ENCODE results near the gene GCHFR. TPM values are rescaled to one million over a fixed set of nuclear protein-coding genes. Genes with fewer than 3 reads are reported as not detected.

The GCHFR gene
- total RNA-seq, 2 experiments from 2014 or later = 13.5 to 14.8 TPM

DNA sequence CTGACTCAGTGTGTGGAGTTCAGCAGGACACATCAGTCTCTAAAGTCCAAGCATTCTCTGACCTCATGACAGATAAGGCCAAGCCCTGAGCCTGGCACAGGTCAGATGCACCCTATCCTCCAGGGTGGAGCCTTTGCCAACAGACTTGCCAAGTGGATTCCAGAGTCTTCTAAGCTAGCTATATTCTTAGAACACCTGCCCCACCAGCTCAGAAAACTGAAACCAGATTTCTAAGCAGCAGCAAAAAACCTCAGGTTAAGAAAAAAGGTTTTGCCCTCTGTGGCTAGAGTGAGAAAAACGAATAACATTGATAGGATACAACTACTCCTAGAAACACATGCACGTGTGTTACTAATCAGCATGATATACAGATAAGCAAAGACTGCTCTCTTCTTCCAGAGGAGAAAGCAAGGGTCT, 20.4 kb upstream of the GCHFR start:
- Histone ChIP-seq H3K9me3 (ENCODE audit: control insufficient read depth in 1 of 2, insufficient read depth in 1 of 2, low read length in 2 of 2) (no peaks in the 10 kb centered on the region), H3K4me3 (ENCODE audit: low read length) (no peak overlapping the region), H3K4me1 (ENCODE audit: insufficient read depth, low read length) (peaks cover 22% of the 10 kb centered on the region), H3K36me3 (ENCODE audit: insufficient read depth, low read length) (peaks cover 62% of the 10 kb centered on the region), H3K27ac (ENCODE audit: low read depth in 1 of 2, low read length in 2 of 2) (peak overlapping the region; percentile 52 to 81), H3K27me3 (ENCODE audit: control insufficient read depth in 1 of 2, insufficient read depth in 2 of 2, low read length in 2 of 2) (no peaks in the 10 kb centered on the region)
- ChIA-PET POLR2A (interaction anchor here (1.6 to 2.1 kb wide), 2 partner anchors 20 to 49 kb away, joined by 7 to 10 read pairs; partner anchors contain the start of genes GCHFR and RAD51), CTCF (interaction anchor here (0.7 to 2.1 kb wide), 7 partner anchors 11 to 151 kb away, joined by 3 to 8 read pairs (median 3); partner anchors contain the start of genes GCHFR, RAD51, RMDN3 and VPS18)
- peaks cover 10% of the 10 kb centered on the region for H3K4me1 Mint-ChIP-seq (ENCODE audit: low read depth)
- intact Hi-C loops (cut with DNase I, micrococcal nuclease) = no loop called here
- H3K27ac Mint-ChIP-seq = peak overlapping the region; percentile 96
- H3K36me3 Mint-ChIP-seq (ENCODE audit: low read depth) = peaks cover 82% of the 10 kb centered on the region
- no peak for ATAC-seq (ENCODE audit: poor library complexity)
- no peaks in the 10 kb centered on the region for H3K27me3 Mint-ChIP-seq
- peak overlapping the region; percentile 20 for H3K4me3 Mint-ChIP-seq
- no peak for DNase-seq
- no peaks in the 10 kb centered on the region for H3K9me3 Mint-ChIP-seq
- TF ChIP-seq, protein P1, sequence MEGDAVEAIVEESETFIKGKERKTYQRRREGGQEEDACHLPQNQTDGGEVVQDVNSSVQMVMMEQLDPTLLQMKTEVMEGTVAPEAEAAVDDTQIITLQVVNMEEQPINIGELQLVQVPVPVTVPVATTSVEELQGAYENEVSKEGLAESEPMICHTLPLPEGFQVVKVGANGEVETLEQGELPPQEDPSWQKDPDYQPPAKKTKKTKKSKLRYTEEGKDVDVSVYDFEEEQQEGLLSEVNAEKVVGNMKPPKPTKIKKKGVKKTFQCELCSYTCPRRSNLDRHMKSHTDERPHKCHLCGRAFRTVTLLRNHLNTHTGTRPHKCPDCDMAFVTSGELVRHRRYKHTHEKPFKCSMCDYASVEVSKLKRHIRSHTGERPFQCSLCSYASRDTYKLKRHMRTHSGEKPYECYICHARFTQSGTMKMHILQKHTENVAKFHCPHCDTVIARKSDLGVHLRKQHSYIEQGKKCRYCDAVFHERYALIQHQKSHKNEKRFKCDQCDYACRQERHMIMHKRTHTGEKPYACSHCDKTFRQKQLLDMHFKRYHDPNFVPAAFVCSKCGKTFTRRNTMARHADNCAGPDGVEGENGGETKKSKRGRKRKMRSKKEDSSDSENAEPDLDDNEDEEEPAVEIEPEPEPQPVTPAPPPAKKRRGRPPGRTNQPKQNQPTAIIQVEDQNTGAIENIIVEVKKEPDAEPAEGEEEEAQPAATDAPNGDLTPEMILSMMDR (IDR thresholded peaks at IDR 0.05) = no peak

DNA sequence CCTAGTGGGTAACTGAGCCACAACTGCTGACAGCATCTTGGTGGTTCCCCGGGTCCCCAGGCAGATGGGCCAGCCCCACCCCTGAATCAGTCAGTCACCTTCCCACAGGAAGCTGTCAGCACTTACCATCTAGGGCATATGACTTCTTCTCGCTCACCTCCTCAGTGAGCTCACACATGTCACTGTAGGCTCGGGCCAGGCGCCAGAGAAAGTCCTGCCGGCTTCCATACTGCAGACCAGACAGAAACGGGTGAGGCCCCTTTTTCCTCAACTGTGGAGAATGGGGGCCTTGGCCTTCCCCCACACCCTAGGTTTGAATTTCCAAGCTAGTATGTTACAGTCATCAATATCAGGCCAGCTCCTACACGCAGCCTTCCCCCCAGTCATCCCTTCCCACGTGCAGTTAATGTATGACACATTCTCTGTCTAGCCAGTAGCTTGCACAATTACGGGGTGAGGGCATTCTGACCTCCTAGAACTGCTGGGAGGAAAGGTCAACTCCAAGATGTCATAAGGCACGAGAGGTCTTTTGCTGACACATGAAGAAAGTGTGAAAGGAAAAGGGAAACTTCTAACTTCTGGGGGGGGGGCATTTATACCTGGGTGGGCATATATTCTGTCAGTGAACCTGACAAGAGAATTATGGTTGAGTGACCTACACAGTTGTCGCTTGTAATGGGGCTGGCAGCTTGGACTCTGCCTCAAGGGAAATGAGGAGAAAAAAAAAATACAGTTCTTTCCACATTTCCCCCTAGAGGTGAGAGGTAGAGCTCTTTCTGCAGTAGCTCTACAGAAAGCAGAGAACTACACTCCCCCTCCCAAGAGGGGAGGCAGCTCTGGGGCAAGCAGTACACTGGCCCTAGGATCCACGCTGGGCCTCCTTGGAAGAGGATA, 19.7 kb upstream of the GCHFR start:
- peaks cover 59% of the 10 kb centered on the region for H3K36me3 ChIP-seq (ENCODE audit: insufficient read depth, low read length)
- Mint-ChIP-seq H3K4me3 (peak overlapping the region; percentile 20), H3K36me3 (ENCODE audit: low read depth) (peaks cover 75% of the 10 kb centered on the region), H3K4me1 (ENCODE audit: low read depth) (peaks cover 10% of the 10 kb centered on the region), H3K27me3 (no peaks in the 10 kb centered on the region), H3K27ac (peak overlapping the region; percentile 96), H3K9me3 (no peaks in the 10 kb centered on the region)
- H3K9me3 ChIP-seq (ENCODE audit: control insufficient read depth in 1 of 2, insufficient read depth in 1 of 2, low read length in 2 of 2) = no peaks in the 10 kb centered on the region
- DNase-seq (peak; percentile 25 to 91 (median 44)), ATAC-seq (ENCODE audit: poor library complexity) (peak; percentile 91)
- no peaks in the 10 kb centered on the region for H3K27me3 ChIP-seq (ENCODE audit: control insufficient read depth in 1 of 2, insufficient read depth in 2 of 2, low read length in 2 of 2)
- TF ChIP-seq, protein P1 (IDR thresholded peaks at IDR 0.05) = no peak
- peak overlapping the region; percentile 52 to 81 for H3K27ac ChIP-seq (ENCODE audit: low read depth in 1 of 2, low read length in 2 of 2)
- peaks cover 22% of the 10 kb centered on the region for H3K4me1 ChIP-seq (ENCODE audit: insufficient read depth, low read length)
- ChIA-PET CTCF (interaction anchor here (0.6 to 2.1 kb wide), 8 partner anchors 9 to 66 kb away, joined by 3 to 8 read pairs (median 3); partner anchors contain the start of genes GCHFR, RAD51 and RMDN3), POLR2A (interaction anchor here (1.6 to 2.1 kb wide), 2 partner anchors 20 to 50 kb away, joined by 7 to 10 read pairs; partner anchors contain the start of genes GCHFR and RAD51)
- intact Hi-C loops (cut with DNase I, micrococcal nuclease) = no loop called here
- H3K4me3 ChIP-seq (ENCODE audit: low read length) = no peak overlapping the region

DNA sequence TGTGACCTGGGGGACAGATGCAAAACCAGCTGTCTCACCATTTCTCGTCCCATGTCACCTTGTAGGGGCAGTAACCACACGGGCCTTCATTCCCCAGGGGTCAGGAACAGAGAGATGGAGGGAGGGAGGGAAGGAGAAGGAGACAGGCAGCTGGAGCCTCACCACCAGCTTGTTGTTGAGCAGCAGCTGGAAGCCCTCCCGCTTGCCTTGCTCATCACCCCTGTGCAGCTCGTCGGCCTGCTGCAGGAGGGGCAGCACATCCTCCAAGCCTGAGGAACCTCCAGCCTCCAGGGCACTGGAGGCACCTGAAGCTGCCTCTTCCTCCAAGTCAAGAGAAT, 19.1 kb upstream of the GCHFR start:
- Mint-ChIP-seq H3K4me3 (no peak overlapping the region), H3K4me1 (ENCODE audit: low read depth) (peaks cover 10% of the 10 kb centered on the region), H3K27me3 (no peaks in the 10 kb centered on the region), H3K27ac (peak overlapping the region; percentile 96), H3K9me3 (no peaks in the 10 kb centered on the region), H3K36me3 (ENCODE audit: low read depth) (peaks cover 74% of the 10 kb centered on the region)
- ChIA-PET POLR2A (interaction anchor here (1.6 to 2.1 kb wide), 2 partner anchors 19 to 50 kb away, joined by 7 to 10 read pairs; partner anchors contain the start of genes GCHFR and RAD51), CTCF (interaction anchor here (0.6 to 2.1 kb wide), 4 partner anchors 9 to 66 kb away, joined by 3 to 8 read pairs (median 3); partner anchors contain the start of genes GCHFR and RMDN3)
- peaks cover 58% of the 10 kb centered on the region for H3K36me3 ChIP-seq (ENCODE audit: insufficient read depth, low read length)
- TF ChIP-seq, protein P1 (IDR thresholded peaks at IDR 0.05) = no peak
- H3K4me1 ChIP-seq (ENCODE audit: insufficient read depth, low read length) = peaks cover 22% of the 10 kb centered on the region
- no peaks in the 10 kb centered on the region for H3K27me3 ChIP-seq (ENCODE audit: control insufficient read depth in 1 of 2, insufficient read depth in 2 of 2, low read length in 2 of 2)
- H3K9me3 ChIP-seq (ENCODE audit: control insufficient read depth in 1 of 2, insufficient read depth in 1 of 2, low read length in 2 of 2) = no peaks in the 10 kb centered on the region
- no peak overlapping the region for H3K4me3 ChIP-seq (ENCODE audit: low read length)
- intact Hi-C loops (cut with DNase I, micrococcal nuclease) = loop anchor here (5.0 kb wide), 1 partner anchor 38 kb away; no protein-coding TSS in a partner anchor
- DNase-seq = no peak
- ATAC-seq (ENCODE audit: poor library complexity) = no peak
- H3K27ac ChIP-seq (ENCODE audit: low read depth in 1 of 2, low read length in 2 of 2) = peak overlapping the region; percentile 52 to 81

Data from CD4-positive, alpha-beta T cell (primary cell).